Measurements from ENCODE around the gene RTP3.

The RTP3 gene

GRCh38 chr3:46477145-46477544, 20.6 kb upstream of the RTP3 start:
- TF ChIP-seq ZBTB7A (IDR thresholded peaks at IDR 0.05; ENCODE audit: low read depth) (no peak), TCF12 (IDR thresholded peaks at IDR 0.05; ENCODE audit: low read depth) (no peak), RAD21 (IDR thresholded peaks at IDR 0.05; ENCODE audit: low read depth) (no peak), CEBPB (IDR thresholded peaks at IDR 0.05) (no peak), EP300 (IDR thresholded peaks at IDR 0.05; ENCODE audit: borderline replicate concordance) (no peak), EGR1 (IDR thresholded peaks at IDR 0.05) (no peak), TAF1 (IDR thresholded peaks at IDR 0.05; ENCODE audit: low read depth) (no peak), NFIC (IDR thresholded peaks at IDR 0.05) (no peak), MAX (IDR thresholded peaks at IDR 0.05) (no peak), CREB1 (IDR thresholded peaks at IDR 0.05; ENCODE audit: low read depth) (no peak)

DNA sequence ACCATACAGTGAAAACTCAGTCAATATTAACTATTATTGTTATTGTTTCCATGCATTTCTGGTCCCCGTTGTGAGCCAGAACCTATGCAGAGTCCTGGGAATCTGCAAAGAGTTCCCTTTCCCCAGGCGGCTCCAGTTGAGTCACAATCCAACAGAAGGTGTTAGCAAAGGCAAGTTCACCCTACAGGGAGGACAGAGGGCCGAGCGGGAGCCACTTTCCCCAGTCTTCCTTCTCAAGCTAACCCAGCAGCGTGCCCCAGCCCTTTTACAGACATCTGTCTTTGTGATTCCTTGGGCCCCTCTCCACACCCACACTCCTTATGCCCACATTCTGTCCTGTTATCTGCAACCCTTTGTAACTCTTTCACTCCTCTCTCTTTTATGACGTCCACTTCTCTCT, 20.0 kb upstream of the RTP3 start:
- no peak for TF ChIP-seq TEAD4 (IDR thresholded peaks at IDR 0.05)
- TF ChIP-seq EP300 (IDR thresholded peaks at IDR 0.05; ENCODE audit: borderline replicate concordance), result no peak
- no peak for TF ChIP-seq ZBTB7A (IDR thresholded peaks at IDR 0.05; ENCODE audit: low read depth)

DNA sequence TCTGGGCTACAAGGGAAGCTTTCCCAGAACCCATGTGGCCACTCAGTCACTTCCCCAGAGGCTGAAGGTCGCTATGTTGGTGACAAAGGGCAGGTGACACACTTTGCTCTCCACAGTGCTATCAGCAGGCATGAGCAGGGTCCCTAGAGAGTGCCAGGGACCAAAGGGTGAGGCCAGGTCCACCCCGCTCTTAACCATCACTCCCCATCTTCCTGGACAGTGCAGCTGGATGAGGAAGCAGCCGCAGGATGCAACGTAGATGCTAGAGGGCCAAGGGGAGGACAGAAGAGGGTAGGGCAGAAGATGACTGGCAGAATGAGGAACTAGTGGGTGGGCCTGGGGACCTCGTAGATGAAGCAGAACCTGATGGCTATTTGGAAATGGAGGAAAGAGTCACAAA, 19.4 kb upstream of the RTP3 start:
- TF ChIP-seq EP300 (IDR thresholded peaks at IDR 0.05; ENCODE audit: borderline replicate concordance), result no peak
- TF ChIP-seq CEBPB (IDR thresholded peaks at IDR 0.05), result no peak
- TF ChIP-seq, protein P1, sequence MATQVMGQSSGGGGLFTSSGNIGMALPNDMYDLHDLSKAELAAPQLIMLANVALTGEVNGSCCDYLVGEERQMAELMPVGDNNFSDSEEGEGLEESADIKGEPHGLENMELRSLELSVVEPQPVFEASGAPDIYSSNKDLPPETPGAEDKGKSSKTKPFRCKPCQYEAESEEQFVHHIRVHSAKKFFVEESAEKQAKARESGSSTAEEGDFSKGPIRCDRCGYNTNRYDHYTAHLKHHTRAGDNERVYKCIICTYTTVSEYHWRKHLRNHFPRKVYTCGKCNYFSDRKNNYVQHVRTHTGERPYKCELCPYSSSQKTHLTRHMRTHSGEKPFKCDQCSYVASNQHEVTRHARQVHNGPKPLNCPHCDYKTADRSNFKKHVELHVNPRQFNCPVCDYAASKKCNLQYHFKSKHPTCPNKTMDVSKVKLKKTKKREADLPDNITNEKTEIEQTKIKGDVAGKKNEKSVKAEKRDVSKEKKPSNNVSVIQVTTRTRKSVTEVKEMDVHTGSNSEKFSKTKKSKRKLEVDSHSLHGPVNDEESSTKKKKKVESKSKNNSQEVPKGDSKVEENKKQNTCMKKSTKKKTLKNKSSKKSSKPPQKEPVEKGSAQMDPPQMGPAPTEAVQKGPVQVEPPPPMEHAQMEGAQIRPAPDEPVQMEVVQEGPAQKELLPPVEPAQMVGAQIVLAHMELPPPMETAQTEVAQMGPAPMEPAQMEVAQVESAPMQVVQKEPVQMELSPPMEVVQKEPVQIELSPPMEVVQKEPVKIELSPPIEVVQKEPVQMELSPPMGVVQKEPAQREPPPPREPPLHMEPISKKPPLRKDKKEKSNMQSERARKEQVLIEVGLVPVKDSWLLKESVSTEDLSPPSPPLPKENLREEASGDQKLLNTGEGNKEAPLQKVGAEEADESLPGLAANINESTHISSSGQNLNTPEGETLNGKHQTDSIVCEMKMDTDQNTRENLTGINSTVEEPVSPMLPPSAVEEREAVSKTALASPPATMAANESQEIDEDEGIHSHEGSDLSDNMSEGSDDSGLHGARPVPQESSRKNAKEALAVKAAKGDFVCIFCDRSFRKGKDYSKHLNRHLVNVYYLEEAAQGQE (IDR thresholded peaks at IDR 0.05; ENCODE audit: low read depth), result no peak
- TF ChIP-seq CREB1 (IDR thresholded peaks at IDR 0.05; ENCODE audit: low read depth), result no peak
- no peak for TF ChIP-seq TEAD4 (IDR thresholded peaks at IDR 0.05)
- TF ChIP-seq TCF12 (IDR thresholded peaks at IDR 0.05; ENCODE audit: low read depth), result no peak
- no peak for TF ChIP-seq RAD21 (IDR thresholded peaks at IDR 0.05; ENCODE audit: low read depth)
- TF ChIP-seq FOXM1 (IDR thresholded peaks at IDR 0.05; ENCODE audit: borderline replicate concordance, low read depth), result no peak
- TF ChIP-seq YY1 (IDR thresholded peaks at IDR 0.05; ENCODE audit: low read depth), result no peak
- TF ChIP-seq EGR1 (IDR thresholded peaks at IDR 0.05), result no peak
- TF ChIP-seq ZBTB7A (IDR thresholded peaks at IDR 0.05; ENCODE audit: low read depth), result no peak
- TF ChIP-seq, protein P2, sequence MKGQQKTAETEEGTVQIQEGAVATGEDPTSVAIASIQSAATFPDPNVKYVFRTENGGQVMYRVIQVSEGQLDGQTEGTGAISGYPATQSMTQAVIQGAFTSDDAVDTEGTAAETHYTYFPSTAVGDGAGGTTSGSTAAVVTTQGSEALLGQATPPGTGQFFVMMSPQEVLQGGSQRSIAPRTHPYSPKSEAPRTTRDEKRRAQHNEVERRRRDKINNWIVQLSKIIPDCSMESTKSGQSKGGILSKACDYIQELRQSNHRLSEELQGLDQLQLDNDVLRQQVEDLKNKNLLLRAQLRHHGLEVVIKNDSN (IDR thresholded peaks at IDR 0.05), result no peak
- no peak for TF ChIP-seq MAX (IDR thresholded peaks at IDR 0.05)
- TF ChIP-seq TAF1 (IDR thresholded peaks at IDR 0.05; ENCODE audit: low read depth), result no peak

DNA sequence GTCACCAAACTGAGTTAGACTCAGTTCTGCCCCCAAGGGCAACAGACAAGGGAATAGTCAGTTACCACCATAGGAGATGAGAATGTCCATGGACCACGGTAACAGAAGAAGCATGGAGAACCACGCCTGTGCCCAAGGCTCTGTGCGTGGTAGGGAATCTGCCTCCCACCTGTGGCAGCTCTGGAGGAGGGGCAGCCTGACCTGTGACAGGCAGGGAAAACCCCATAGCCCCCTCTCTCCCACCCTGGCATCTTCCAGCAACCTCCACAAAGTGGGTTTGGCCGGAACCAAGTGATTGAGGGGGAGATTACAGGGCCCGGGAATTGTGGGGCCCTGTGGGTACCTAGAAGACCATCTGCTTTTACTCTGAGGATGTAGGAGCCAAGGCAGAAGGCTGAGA, 18.8 kb upstream of the RTP3 start:
- TF ChIP-seq TCF12 (IDR thresholded peaks at IDR 0.05; ENCODE audit: low read depth) (no peak), CEBPB (IDR thresholded peaks at IDR 0.05) (no peak), EP300 (IDR thresholded peaks at IDR 0.05; ENCODE audit: borderline replicate concordance) (no peak), RAD21 (IDR thresholded peaks at IDR 0.05; ENCODE audit: low read depth) (no peak), MAX (IDR thresholded peaks at IDR 0.05) (no peak), EGR1 (IDR thresholded peaks at IDR 0.05) (no peak), CREB1 (IDR thresholded peaks at IDR 0.05; ENCODE audit: low read depth) (no peak), TEAD4 (IDR thresholded peaks at IDR 0.05) (no peak), NFIC (IDR thresholded peaks at IDR 0.05) (no peak), ZBTB7A (IDR thresholded peaks at IDR 0.05; ENCODE audit: low read depth) (no peak), YY1 (IDR thresholded peaks at IDR 0.05; ENCODE audit: low read depth) (no peak), TAF1 (IDR thresholded peaks at IDR 0.05; ENCODE audit: low read depth) (no peak)
- TF ChIP-seq, protein P2 (IDR thresholded peaks at IDR 0.05), result no peak
- TF ChIP-seq, protein P1 (IDR thresholded peaks at IDR 0.05; ENCODE audit: low read depth), result no peak

DNA sequence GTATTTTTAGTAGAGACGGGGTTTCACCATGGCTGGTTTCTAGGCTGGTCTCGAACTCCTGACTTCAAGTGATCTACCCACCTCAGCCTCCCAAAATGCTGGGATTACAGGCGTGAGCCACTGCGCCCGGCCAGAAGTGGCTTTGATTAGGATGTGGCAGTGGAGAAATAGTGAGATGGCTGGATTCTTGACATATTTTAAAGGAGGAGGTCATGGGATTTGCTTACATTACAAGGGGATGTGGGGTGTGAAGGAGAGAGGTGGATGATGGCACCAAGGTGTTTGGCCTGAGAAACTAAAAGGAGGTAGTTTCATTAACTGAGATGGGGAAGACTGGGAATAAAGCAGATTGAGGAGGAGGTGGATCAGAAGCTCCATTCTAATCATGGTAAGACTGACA, 18.1 kb upstream of the RTP3 start:
- TF ChIP-seq, protein P1 (IDR thresholded peaks at IDR 0.05; ENCODE audit: low read depth), result no peak
- TF ChIP-seq CREB1 (IDR thresholded peaks at IDR 0.05; ENCODE audit: low read depth), result no peak
- TF ChIP-seq TCF12 (IDR thresholded peaks at IDR 0.05; ENCODE audit: low read depth), result no peak
- TF ChIP-seq CEBPB (IDR thresholded peaks at IDR 0.05), result no peak
- no peak for TF ChIP-seq ZBTB7A (IDR thresholded peaks at IDR 0.05; ENCODE audit: low read depth)
- no peak for TF ChIP-seq YY1 (IDR thresholded peaks at IDR 0.05; ENCODE audit: low read depth)
